K562 (cell line): ENCODE results near the gene MARCHF3. TPM values are rescaled to one million over a fixed set of nuclear protein-coding genes. Genes with fewer than 3 reads are reported as not detected.

Experiments
- BDP1 ChIP-seq: IDR thresholded peaks from 3 replicates; pipeline ENCODE4 v1.6.1; 2011; ENCODE audit not compliant: insufficient read length, insufficient read depth
- BRCA1 ChIP-seq, 2 experiments: fragments of 450-650 bp in 1 of 2; sonication (generic) in 1 of 2; formaldehyde crosslinking in 1 of 2; IDR thresholded peaks; 2 replicates each; pipeline versions ENCODE4 v1.5.0 to v1.6.1; 2017 to 2020; ENCODE audit warnings: mild to moderate bottlenecking in 1 of 2, missing genetic modification reagents in 1 of 2
- CBX5 ChIP-seq: IDR thresholded peaks from 2 replicates; pipeline ENCODE4 v1.6.1; 2014; ENCODE audit warnings: low read depth, borderline replicate concordance
- CCNT2 ChIP-seq: IDR thresholded peaks from 2 replicates; pipeline ENCODE4 v1.6.1; 2011; ENCODE audit warnings: borderline replicate concordance, low read depth, mild to moderate bottlenecking, moderate library complexity, mixed read lengths, low read length; ENCODE audit not compliant: insufficient read length; ENCODE audit errors: extremely low read depth
- CXXC5 ChIP-seq: fragments of 250-450 bp; sonication (Bioruptor Pico); IDR thresholded peaks from 2 replicates; pipeline ENCODE4 v1.8.0; 2022; ENCODE audit warnings: inconsistent platforms, mild to moderate bottlenecking, moderate library complexity
- HDAC6 ChIP-seq: IDR thresholded peaks from 2 replicates; pipeline ENCODE4 v1.6.1; 2012; ENCODE audit warnings: low read depth, mild to moderate bottlenecking, control low read depth, inconsistent platforms, low read length, moderate library complexity
- MTA2 ChIP-seq: fragments of 450-650 bp; IDR thresholded peaks from 2 replicates; pipeline ENCODE4 v1.6.1; 2016; ENCODE audit warnings: low read depth
- PCBP1 ChIP-seq: fragments of 200-400 bp; formaldehyde crosslinking; IDR thresholded peaks from 2 replicates; pipeline ENCODE4 v1.6.1; 2018; ENCODE audit warnings: mild to moderate bottlenecking, low read depth, low read length; ENCODE audit not compliant: poor library complexity, severe bottlenecking
- PHB ChIP-seq: fragments of 250-450 bp; sonication (Bioruptor Pico); IDR thresholded peaks from 2 replicates; pipeline ENCODE4 v1.5.0; 2021
- POLR2AphosphoS5 ChIP-seq: IDR thresholded peaks from 2 replicates; pipeline ENCODE4 v1.6.1; 2011; ENCODE audit warnings: mild to moderate bottlenecking, low read depth, low read length, moderate library complexity; ENCODE audit not compliant: control insufficient read depth, insufficient read depth
- POLR2G ChIP-seq: fragments of 200-400 bp; formaldehyde crosslinking; IDR thresholded peaks from 2 replicates; pipeline ENCODE4 v1.6.1; 2017; ENCODE audit warnings: low read depth, mild to moderate bottlenecking, antibody characterized with exemption, low read length, moderate library complexity
- POLR2H ChIP-seq: IDR thresholded peaks from 2 replicates; pipeline ENCODE4 v1.6.1; 2016; ENCODE audit warnings: missing genetic modification characterization, low read depth, mild to moderate bottlenecking, control low read depth, missing compliant biosample characterization, moderate library complexity
- RFX7 ChIP-seq: fragments of 250-450 bp; sonication (Bioruptor Pico); IDR thresholded peaks from 2 replicates; pipeline ENCODE4 v1.5.1; 2021; ENCODE audit warnings: mild to moderate bottlenecking
- RNF219 ChIP-seq: fragments of 250-450 bp; sonication (Bioruptor Pico); IDR thresholded peaks from 2 replicates; pipeline ENCODE4 v1.5.0; 2022; ENCODE audit warnings: mild to moderate bottlenecking
- SIN3A ChIP-seq, 2 experiments: fragments of 150-350 bp in 1 of 2; IDR thresholded peaks; 2 replicates each; pipeline ENCODE4 v1.6.1; 2011 to 2016; ENCODE audit warnings: borderline replicate concordance in 2 of 2, low read depth in 2 of 2, low read length in 2 of 2, mild to moderate bottlenecking in 2 of 2, moderate library complexity in 2 of 2; ENCODE audit not compliant: control insufficient read depth in 1 of 2
- TBP ChIP-seq: optimal IDR thresholded peaks from 2 replicates; pipeline ENCODE3; 2011; ENCODE audit warnings: low read depth, low read length, improper control_type of control experiment
- ZBTB1 ChIP-seq: sonication (generic); formaldehyde crosslinking; IDR thresholded peaks from 2 replicates; pipeline ENCODE4 v1.8.1; 2023; ENCODE audit warnings: missing genetic modification reagents, low read depth, mild to moderate bottlenecking, borderline replicate concordance
- ZC3H11A ChIP-seq: IDR thresholded peaks from 2 replicates; pipeline ENCODE4 v1.6.1; 2012; ENCODE audit warnings: low read depth, low read length, improper control_type of control experiment
- ZFPM2 ChIP-seq: fragments of 250-450 bp; sonication (Bioruptor Pico); IDR thresholded peaks from 2 replicates; pipeline ENCODE4 v1.5.1; 2022; ENCODE audit warnings: mild to moderate bottlenecking
- ZKSCAN1 ChIP-seq: fragments of 150-350 bp; IDR thresholded peaks from 2 replicates; pipeline ENCODE4 v1.6.1; 2016; ENCODE audit warnings: low read depth, low read length
- ZNF655 ChIP-seq: fragments of 250-450 bp; sonication (Bioruptor Pico); IDR thresholded peaks from 2 replicates; pipeline ENCODE4 v1.5.0; 2021
- polyA plus RNA-seq, 8 experiments: library from polyadenylated mRNA; depleted of rRNA in 4 of 8; stranded (reverse) in 5 of 8; unstranded in 3 of 8; fragments of >200 nt; fragmentation: Nextera tagmentation in 2 of 8; fragmentation: Illumina TruSeq in 1 of 8; extraction: Ambion mirVana in 2 of 8; extraction: Trizol in 1 of 8; gene quantifications; 2 replicates each; pipeline versions ENCODE4 v1.2.1 to v1.2.3, GENCODE V29; 2011 to 2014; ENCODE audit warnings: inconsistent platforms in 1 of 8, missing spikeins in 1 of 8
- total RNA-seq, 7 experiments: library from RNA; depleted of rRNA in 6 of 7; stranded (reverse); fragments of >200 nt in 6 of 7; fragmentation: Illumina TruSeq in 2 of 7; extraction: Trizol in 2 of 7; gene quantifications; 2 replicates each; pipeline versions ENCODE4 v1.2.1 to v1.2.3, GENCODE V29; 2011 to 2021; ENCODE audit warnings: low replicate concordance in 1 of 7
- TF ChIP-seq, protein P1 (sequence below): sonication (generic); formaldehyde crosslinking; IDR thresholded peaks from 2 replicates; pipeline ENCODE4 v1.5.0; 2020; ENCODE audit warnings: missing genetic modification reagents
- TF ChIP-seq, protein P2 (sequence below): fragments of 450-650 bp; IDR thresholded peaks from 2 replicates; pipeline ENCODE4 v1.6.1; 2016; ENCODE audit warnings: missing biosample characterization, missing genetic modification characterization

The MARCHF3 gene
- total and polyA plus RNA-seq, 9 of the 15 experiments (the other 6 are each of a cell fraction or from before 2014, with no cell fraction given) = 5.6 to 37.4 (median 16.5) TPM

DNA sequence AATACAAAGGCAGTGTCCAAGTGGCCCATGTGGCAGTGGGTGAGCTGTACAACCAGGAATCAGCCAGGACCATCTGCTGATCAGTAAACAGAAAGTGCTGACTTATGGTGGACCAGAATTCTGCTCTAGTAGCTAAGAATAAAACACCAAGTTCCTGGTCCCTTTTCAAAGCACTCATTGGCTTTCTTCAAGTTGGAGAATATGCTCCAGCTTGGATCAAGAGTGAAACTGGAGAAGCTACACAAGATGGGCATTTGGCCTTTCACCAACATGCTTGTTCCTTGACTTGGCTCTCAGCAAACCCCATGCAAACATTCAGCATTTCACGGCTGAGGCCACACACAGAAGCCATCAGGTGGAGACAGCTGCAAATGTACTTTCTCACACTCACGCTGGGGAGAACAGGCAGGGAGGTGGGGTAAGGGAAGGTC lies 32.1 kb downstream of the MARCHF3 start (continued):
- TF ChIP-seq RNF219 (CRISPR knock-in tag) = no peak
- TF ChIP-seq TBP = peak; percentile 53
- no peak for TF ChIP-seq HDAC6
- TF ChIP-seq PCBP1 = no peak
- TF ChIP-seq MTA2 = peak; percentile 54
- TF ChIP-seq ZC3H11A = no peak
- TF ChIP-seq CCNT2 = no peak
- no peak for TF ChIP-seq RFX7 (CRISPR knock-in tag)
- TF ChIP-seq, protein P1, sequence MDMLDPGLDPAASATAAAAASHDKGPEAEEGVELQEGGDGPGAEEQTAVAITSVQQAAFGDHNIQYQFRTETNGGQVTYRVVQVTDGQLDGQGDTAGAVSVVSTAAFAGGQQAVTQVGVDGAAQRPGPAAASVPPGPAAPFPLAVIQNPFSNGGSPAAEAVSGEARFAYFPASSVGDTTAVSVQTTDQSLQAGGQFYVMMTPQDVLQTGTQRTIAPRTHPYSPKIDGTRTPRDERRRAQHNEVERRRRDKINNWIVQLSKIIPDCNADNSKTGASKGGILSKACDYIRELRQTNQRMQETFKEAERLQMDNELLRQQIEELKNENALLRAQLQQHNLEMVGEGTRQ (CRISPR knock-in tag) = no peak
- TF ChIP-seq, protein P2, sequence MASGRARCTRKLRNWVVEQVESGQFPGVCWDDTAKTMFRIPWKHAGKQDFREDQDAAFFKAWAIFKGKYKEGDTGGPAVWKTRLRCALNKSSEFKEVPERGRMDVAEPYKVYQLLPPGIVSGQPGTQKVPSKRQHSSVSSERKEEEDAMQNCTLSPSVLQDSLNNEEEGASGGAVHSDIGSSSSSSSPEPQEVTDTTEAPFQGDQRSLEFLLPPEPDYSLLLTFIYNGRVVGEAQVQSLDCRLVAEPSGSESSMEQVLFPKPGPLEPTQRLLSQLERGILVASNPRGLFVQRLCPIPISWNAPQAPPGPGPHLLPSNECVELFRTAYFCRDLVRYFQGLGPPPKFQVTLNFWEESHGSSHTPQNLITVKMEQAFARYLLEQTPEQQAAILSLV (tag) = no peak
- no peak for TF ChIP-seq ZBTB1 (CRISPR knock-in tag)
- TF ChIP-seq POLR2H (tag) = no peak
- no peak for TF ChIP-seq BDP1
- no peak for TF ChIP-seq ZKSCAN1
- no peak for TF ChIP-seq ZNF655 (CRISPR knock-in tag)
- no peak for TF ChIP-seq ZFPM2 (CRISPR knock-in tag)
- no peak for TF ChIP-seq CBX5
- no peak for TF ChIP-seq POLR2G
- TF ChIP-seq BRCA1 (IDR thresholded peaks at IDR 0.05) = no peak
- no peak for TF ChIP-seq BRCA1 (CRISPR knock-in tag; IDR thresholded peaks at IDR 0.05)
- no peak for TF ChIP-seq POLR2AphosphoS5
- no peak for TF ChIP-seq SIN3A (IDR thresholded peaks at IDR 0.05; ENCODE audit: borderline replicate concordance in 2 of 2, control insufficient read depth in 1 of 2, low read depth in 2 of 2, low read length in 2 of 2)
- no peak for TF ChIP-seq PHB (CRISPR knock-in tag)
- TF ChIP-seq CXXC5 (CRISPR knock-in tag) = no peak
